DMS 273 (cell line): Measurements from ENCODE around the gene GAB1.
"Not testable (repeated sequence)": the region's sequence is repeated elsewhere in the genome, so short reads cannot be mapped to it uniquely, and the experiment has no call there.

Source experiments
- DNase-seq: peaks from one replicate; lab custom pipeline; 2025; ENCODE audit not compliant: unreplicated experiment; lab: John Stamatoyannopoulos, UW

Gene GAB1

GRCh38 chr4:143337600-143338287 is 1.1 kb downstream of the GAB1 start:
- peak; percentile 64 for DNase-seq

- DNase-seq: no peak
Observed at GRCh38 chr4:143338313-143338712, 1.6 kb downstream of the GAB1 start.

- DNase-seq: no peak
Observed at GRCh38 chr4:143339497-143339896, 2.8 kb downstream of the GAB1 start.

GRCh38 chr4:143341186-143341755 is 4.6 kb downstream of the GAB1 start:
- peak; percentile 49 for DNase-seq

- DNase-seq: no peak
Observed at GRCh38 chr4:143343276-143343831, 6.7 kb downstream of the GAB1 start.

GRCh38 chr4:143344041-143344440 is 7.4 kb downstream of the GAB1 start:
- DNase-seq: no peak

- DNase-seq: no peak
Observed at GRCh38 chr4:143344774-143345173, 8.1 kb downstream of the GAB1 start.

GRCh38 chr4:143345356-143345755 is 8.7 kb downstream of the GAB1 start:
- no peak for DNase-seq

- DNase-seq: no peak
Observed at GRCh38 chr4:143346206-143346605, 9.5 kb downstream of the GAB1 start.

GRCh38 chr4:143347484-143348111 is 10.9 kb downstream of the GAB1 start:
- no peak for DNase-seq

GRCh38 chr4:143348233-143349077 is 11.8 kb downstream of the GAB1 start:
- DNase-seq: no peak

GRCh38 chr4:143349858-143350527 is 13.3 kb downstream of the GAB1 start:
- not testable (repeated sequence) for DNase-seq

GRCh38 chr4:143351149-143351691 is 14.5 kb downstream of the GAB1 start:
- peak; percentile 34 for DNase-seq

GRCh38 chr4:143351774-143352451 is 15.2 kb downstream of the GAB1 start:
- peak; percentile 29 for DNase-seq

- no peak for DNase-seq
Observed at GRCh38 chr4:143352720-143353119, 16.0 kb downstream of the GAB1 start.

- DNase-seq: no peak
Observed at GRCh38 chr4:143353797-143354196, 17.1 kb downstream of the GAB1 start.

GRCh38 chr4:143354990-143355389 is 18.3 kb downstream of the GAB1 start:
- DNase-seq: no peak

GRCh38 chr4:143355540-143356217 is 19.0 kb downstream of the GAB1 start:
- DNase-seq: no peak

GRCh38 chr4:143356493-143356892 is 19.8 kb downstream of the GAB1 start:
- DNase-seq: peak; percentile 42
